GF-D8 (cell line): ENCODE measurements around the gene TRIM42.

ENCODE experiments used
- DNase-seq: peaks from one replicate; lab custom pipeline; 2025; lab: John Stamatoyannopoulos, UW

Gene TRIM42

DNA sequence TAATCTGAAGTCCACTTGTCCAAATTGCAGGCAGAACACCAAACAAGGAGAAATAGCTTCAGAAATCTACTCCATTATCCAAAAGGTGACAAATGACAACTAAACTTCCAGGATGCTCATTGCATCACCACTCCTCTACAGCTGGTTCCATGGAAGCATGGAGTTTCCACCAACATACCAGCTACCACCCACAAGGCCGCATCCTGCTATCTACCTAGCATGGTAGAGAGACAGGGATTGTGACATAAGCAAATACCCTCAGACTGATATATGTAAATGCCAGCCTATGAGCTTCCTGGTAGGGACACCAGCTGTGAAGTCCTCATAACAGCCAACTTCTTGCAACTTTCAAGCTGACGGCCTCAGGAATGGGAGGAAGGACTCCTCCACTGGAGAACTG lies at the start of gene TRIM42:
TSS of gene TRIM42 (plus strand) at position 301 of the 400 bp plus-strand sequence. CDS start 166 bp downstream, outside the sequence.
- DNase-seq, result no peak

DNA sequence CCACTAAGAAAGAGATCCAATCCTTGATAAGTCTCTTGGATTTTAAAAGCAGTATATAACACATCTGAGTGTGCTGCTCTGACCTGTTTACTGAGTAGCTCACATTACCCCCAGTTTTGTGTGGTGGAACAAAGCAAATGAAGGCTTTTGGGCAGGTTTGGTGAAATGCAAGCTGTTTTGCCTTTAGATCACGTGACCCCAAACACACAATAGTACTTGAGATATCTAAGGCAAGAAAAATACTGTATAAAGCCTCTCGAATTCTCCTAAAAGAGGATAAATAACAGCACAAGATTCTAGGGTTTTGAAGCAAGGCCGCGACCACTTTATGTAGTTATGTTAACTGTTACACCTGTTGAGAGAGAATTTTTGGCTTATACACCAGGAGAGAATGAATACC lies 49.3 kb upstream of the TRIM42 start:
- no peak for DNase-seq

DNA sequence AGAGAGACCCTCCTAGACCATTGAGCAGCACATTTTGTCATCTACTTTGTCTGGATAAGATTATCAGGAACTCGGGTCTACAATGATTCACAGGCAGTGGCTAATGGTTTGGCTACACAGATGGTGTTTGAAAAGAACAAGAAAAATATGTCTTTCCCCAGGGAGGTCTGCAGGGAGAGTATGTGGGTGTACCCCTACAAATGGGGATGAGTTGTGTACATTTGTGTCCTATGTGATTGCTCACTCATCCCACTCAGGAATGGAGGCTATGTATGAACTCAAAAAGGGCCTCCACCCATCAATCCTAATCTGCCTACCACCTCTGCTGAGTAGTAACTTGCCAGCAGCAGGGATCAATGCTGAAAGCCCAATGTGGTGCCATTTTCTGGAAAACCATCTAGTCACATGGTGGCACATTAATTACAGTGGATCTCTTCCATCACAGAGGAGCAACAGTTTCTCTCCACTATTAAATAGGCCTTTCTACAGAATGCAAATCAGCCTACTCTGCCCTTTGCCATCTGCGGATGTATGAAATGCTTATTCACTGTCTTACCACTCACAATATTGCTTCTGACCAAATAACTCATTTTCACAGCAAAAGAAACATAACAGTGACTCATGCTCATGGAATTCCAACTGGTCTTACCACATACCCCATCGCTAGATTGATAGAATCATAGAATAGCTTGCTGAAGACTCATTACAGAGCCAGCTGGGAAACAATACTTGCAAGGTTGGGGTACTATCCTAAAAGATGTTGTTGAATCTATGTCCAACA lies 48.3 kb upstream of the TRIM42 start:
- DNase-seq, result no peak

DNA sequence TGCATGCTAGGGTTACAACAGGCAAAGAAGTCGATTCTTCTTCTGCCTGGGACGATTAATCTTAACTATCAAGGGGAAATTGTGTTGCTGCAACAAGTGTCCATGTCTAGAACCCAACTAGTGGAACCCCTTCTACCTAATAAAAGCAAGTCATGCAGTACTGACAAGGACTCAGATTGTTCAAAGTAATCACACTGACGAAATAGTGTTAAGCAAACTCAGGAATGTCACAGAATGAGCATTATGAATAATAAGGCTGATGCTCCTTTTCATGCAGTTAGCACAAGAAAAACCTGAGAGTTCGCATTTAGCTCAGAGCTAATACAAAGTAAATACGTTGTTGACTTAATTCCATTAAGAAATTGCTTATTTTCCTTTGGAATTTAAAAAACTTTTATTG lies 47.5 kb upstream of the TRIM42 start:
- no peak for DNase-seq

DNA sequence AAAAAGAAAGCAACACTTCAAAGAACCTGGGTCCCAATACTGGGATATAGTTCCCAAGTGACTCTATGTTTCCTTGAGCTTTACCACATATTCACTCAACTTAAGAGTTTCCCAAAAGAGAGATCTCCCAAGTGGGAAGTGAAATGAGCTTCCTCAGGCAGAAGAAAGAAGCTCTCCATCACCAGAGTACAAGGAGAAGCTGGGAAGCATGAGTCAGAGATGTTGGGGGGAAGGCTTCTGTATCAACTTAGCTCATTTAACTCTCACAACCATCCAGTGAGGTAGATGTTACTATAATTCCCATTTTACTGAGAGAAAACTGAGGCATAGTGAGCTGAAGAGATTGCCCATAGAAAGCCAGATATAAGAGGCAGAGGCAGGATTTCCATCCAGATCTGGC lies 47.0 kb upstream of the TRIM42 start:
- no peak for DNase-seq

DNA sequence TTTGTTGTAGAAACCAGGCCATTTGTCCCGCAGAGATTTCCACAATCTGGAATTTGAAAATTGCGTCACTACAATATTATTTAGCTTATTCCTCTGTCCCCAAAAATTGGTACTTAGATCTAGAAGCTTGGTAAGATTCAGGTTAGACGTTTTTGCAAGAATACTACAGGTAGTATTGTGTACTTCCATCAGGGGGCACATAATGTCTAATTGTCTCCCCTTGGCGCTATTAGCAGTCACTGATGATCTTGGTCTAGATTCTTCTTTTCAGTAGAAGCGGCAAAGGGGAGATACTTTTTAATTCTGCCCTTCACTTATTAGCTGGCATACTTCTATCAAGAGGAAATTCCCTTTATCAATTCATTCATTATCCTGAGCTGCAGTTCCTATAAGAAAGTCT lies 42.6 kb upstream of the TRIM42 start:
- no peak for DNase-seq

DNA sequence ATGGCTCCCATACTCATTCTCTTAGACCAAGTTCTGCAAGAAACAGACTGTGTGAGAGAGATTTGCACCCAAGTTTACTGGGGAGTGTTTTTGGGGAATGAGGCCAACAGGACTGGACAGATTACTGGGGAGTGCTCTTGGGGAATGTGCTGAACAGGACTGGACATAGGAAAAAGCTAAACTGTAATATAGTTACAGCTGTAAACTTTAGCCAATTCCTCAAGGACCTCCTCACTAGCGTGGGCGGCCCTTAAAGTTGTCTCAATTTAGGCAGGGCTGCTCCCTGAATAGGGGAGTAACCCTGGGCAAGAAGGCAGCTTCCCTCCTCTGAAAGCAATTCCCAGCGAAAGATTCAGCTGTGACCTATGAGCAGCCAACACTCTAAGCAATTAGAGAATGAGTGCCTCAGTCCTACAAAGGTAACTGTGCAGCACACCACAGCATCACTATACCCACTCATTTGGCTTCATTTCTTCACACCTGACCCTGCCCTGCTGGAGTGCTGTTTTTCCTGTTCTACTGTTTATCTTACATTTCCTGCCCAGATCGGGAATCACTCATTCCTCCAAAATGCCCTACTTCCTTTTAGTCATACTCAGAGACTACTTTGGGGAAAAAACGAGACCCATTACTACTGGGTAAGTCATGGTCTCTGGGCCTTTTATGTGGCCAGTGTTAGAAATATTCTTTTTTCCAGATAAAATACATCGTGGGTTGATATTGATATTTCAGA lies 41.3 kb upstream of the TRIM42 start:
- no peak for DNase-seq

DNA sequence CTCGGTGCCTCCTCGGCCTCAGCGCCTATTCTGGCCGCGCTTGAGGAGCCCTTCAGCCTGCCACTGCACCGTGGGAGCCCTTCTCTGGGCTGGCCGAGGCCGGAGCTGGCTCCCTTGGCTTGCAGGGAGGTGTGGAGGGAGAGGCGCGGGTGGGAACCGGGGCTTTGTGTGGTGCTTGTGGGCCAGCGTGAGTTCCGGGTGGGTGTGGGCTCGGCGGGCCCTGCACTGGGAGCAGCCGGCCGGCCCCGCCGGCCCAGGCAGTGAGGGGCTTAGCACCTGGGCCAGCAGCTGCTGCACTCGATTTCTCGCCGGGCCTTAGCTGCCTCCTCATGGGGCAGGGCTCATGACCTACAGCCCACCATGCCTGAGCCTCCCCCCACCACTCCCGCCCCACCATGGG lies 26.6 kb upstream of the TRIM42 start:
- DNase-seq, result no peak

DNA sequence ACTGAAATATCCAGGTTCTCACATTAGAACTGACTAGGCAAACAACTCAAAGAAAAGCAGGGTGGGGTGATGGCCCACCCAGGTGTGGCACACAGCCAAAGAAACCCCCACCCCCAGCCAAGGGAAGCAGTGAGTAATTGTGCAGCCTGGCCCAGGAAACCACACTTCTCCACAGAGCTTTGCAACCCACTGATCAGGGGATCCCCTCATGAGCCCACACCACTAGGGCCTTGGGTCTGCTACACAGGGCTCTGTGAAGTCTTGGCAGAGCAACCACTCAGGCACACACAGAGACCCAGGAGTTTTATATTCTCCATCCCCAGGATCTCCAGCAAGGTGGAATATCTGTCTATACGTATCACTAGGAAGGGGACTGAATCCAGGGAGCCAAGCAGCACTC lies 22.2 kb upstream of the TRIM42 start:
- DNase-seq, result no peak

DNA sequence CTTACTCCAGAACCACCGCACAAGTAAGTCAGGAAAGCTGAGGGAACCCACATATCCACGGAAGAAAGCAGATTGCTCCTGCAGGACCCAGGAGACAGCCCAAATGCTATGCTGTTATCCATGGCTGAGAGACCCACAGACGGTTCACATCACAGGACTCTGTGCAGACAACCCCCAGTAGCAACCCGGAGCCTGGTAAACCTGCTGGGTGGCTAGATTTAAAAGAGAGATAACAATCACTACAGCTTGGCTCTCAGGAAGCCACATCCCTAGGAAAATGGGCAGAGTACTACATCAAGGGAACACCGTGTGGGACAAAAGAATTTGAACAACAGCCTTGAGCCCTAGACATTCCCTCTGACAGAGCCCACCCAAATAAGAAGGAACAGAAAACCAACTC lies 13.8 kb upstream of the TRIM42 start:
- no peak for DNase-seq

DNA sequence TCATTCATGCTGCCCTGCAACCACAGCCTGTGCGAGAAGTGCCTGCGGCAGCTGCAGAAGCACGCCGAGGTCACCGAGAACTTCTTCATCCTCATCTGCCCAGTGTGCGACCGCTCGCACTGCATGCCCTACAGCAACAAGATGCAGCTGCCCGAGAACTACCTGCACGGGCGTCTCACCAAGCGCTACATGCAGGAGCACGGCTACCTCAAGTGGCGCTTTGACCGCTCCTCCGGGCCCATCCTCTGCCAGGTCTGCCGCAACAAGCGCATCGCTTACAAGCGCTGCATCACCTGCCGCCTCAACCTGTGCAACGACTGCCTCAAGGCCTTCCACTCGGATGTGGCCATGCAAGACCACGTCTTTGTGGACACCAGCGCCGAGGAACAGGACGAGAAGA lies 4.7 kb downstream of the TRIM42 start:
- DNase-seq, result no peak

DNA sequence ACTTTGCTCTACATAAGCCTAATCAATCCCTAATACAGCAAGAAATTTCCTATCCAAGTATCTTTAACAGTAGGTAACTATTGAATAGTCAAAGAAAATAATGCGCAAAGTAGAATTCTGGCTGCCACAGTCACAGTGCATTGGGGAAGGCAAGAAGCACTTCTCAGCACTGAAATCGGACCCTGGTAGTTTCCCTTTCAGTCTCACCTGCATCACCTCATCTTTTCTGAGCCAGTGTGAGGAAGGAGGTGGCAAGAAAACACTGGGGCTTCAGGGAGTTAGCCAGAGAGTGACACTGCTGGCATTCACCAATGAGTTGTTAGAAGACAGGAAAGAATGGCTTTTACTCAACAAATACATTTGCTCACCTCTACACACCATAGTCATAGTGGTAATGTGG lies 8.3 kb downstream of the TRIM42 start:
- DNase-seq, result no peak

DNA sequence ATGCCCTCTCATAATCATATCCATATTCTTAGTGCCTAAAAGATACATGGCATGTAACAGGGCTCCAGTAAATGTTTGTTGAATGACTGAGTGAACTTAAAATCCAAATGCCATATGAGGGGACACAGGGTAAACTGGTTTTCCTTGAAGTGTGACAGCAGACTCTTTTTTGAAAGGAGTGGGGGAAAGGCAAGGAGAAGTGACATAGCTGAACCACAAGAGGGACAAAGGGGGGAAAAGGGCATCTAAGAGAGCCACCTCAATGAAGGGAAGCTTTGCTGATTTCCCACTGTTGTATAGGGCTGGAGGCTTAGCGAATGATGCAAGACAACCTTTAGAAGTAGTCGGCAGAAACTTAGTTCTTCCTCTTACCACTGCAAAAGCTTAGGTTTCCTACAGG lies 9.1 kb downstream of the TRIM42 start:
- no peak for DNase-seq

DNA sequence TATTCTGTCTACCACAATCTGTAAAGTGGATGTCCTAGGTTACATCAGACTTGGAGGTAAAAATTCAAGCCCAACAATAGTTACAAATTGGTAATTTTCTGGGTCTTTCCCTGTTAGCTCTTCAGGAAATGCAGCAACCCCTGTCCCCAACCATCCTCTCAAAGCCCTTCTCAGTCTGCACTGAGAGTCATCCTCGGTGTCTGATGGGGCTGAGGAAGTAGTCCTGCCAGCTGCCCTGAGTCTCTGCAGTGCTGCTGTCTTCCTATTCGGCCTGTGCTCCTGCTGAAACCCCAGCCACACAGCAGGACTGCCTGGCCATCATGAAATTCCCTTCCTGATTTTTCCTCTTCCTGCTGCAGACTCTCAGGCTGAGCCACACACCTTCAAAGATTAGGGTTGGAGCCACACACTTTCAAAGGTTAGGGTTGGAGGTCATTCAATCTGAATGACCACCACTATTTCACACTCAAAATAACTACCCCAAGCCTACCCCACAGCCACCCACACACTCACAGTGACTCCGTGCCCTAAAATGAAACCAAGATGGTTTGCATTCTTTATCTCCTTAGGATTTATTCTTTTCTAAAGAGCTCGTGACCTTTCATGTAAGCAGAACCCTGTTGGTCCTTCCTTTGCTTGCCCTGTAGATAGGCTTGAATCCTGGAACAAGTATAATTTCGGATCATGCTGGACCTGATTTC lies 17.6 kb downstream of the TRIM42 start:
- DNase-seq, result no peak

DNA sequence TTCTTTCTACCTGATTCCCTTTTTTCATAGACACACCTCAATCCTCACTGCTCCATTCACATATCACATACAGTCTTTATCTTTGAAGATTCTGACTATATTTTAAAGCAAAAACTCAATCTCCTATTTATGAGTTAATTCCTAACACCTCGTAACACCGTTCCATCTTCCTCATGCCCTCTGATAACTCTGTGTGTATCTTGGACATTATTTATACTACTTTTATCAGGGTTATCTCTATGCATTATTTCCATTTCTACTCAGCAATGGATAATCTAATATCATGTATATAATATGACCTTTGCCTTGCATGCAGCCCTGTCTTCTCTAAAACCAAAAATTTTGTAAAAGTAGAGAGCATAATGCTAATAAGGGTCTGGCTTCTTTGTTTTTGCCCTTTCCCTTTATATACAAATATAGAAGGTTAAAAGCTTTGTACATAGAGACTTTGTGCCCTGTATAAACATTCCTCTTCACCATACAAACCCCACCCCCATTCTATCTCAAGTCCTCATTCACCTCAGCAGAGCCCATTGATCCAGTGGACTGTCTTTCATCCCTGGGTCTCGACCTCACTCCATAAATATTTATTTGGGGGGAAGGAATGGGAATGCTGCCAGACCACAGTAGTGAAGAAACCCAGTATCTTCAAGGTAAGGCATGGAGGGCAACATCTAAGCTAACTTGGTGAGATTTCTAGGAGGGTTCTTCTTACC lies 21.8 kb downstream of the TRIM42 start:
- DNase-seq, result no peak

DNA sequence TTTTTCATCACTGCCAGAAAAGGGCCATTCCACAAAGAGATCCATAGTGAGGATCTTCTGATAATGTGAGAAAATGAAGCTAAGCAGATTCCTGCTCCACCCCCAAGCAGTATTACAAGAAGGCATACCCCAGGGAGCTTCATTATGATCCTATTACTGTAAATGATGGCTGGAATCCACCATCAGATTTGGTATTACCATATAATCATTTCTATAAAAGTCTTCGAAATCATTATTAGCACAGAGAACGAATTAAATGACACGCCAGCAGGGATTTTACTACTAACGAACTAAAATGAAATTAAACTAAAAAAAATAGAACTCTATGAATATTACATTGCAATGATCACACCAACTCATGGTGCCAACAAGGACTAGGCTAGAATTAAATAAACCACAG lies 24.4 kb downstream of the TRIM42 start:
- DNase-seq, result no peak

DNA sequence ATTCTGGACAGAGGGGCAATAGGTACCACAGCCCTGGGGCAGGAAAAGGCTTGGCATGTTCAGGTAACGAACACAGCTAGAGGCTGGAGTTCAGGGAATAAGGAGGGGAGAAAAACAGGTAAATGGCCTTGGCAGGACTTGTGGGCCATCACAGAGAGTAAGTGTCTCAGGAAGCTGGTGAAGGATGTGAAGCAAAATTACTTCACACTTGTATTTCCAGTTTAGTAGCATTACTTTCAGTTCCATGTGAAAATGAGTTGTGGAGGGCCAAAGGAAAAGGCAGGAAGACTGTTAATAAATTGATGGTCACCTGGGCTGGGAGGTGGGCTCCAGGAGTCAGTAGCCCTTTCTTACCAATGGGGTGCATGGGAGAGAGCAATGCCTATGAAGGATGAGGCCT lies 25.6 kb downstream of the TRIM42 start:
- DNase-seq, result no peak

DNA sequence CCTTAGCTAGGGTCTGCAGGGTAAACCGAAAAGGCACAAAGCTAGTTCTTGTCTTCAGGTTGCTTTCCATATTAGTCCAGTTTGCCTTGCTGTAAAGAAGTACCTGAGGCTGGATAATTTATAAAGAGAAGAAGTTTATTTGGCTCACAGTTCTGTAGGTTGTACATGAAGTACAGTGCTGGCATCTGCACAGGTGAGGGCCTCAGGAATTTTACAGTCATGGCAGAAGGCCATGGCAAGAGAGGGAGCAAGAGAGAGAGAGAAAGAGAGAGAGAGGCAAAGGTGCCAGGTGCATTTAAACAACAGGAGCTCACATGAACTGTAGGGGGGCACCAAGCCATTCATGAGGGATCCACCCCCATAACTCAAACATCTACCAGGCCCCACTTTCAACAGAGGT lies 26.9 kb downstream of the TRIM42 start:
- no peak for DNase-seq

DNA sequence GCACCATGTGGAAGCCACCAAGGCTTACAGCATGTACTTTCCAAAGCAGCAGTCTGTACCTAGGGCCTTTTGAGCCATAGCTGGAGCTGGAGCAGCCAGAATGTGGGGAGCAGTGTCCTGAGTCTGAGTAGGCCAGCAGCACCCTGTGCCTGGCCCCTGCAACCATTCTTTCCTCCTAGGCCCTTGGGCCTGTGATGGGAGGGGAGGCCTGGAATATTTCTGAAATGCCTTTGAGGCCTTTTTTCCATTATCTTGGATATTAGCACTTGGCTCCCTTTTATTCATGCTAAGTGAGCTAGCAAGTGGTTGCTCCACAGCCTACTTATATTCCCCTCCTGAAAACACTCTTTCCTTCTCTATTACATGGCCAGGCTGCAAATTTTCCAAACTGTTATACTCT lies 28.1 kb downstream of the TRIM42 start:
- DNase-seq, result no peak

DNA sequence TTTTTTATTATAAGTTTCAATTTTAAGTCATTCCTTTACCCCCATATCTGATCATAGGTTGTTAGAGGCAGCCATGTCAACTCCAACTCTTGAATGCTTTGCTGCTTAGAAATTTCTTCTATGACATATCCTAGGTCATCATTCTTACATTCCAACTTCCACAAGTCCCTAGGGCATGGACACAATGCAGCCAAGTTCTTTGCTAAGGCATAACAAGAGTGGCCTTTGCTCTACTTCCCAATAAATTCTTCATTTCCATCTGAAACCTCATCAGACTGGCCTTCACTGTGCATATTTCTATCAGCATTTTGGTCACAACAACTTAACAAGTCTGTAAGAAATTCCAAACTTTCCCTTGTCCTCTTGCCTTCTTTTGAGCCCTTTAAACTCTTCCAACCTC lies 28.5 kb downstream of the TRIM42 start:
- DNase-seq, result no peak

DNA sequence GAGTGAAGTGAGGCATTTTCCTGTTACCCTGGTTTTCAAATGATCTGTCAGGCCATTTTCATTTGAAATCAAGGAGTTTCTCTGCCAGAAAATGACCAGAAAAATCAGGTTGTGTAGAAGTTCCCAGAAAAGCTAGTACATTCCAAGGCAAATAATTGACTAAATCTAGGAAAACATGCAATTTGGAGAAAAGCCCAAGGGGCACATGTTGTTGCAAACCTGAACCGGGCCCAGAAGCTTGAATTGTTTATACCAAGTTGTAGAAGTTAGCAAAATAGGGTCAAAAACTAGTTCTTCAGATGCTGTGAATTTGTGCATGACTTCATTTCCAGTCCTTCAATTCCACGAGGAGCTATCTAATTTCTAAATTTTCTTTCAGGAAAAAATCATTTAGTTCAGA lies 31.0 kb downstream of the TRIM42 start:
- no peak for DNase-seq

DNA sequence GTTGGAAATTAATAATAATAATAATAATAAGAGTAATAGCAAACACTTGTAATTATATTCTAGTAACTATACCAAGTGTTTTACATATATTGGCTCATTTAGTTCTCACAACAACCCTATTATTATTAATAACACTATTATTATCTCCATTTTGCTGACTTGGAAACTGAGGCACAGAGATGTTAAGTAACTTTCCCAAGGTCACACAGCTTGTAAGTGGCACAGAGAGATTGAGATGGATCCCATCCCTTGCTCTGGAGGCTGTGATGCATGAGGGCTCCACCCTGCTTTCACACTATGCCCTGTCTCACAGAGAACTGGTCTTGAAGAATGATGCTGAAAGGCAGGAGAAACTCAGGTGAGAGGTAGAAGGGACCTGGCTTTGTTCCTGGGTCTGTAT lies 31.9 kb downstream of the TRIM42 start:
- DNase-seq, result no peak
